Heart left ventricle (tissue), 16 donors: ENCODE data around the gene ACADVL. TPM values are rescaled to one million over a fixed set of nuclear protein-coding genes. Genes with fewer than 3 reads are reported as not detected.

Experiments used
- ATAC-seq, 4 donors: fragments of 200-7000 bp; cut with Tn5 transposase; one replicate each; pipeline ENCODE4 v1.9.1; 2020 to 2022; ENCODE audit warnings: moderate library complexity in 4 of 4, mild to moderate bottlenecking in 3 of 4, moderate number of reproducible peaks in 1 of 4
- DNase-seq, 5 donors: peaks; one replicate each; pipeline ENCODE4 v3.0.0-alpha.2; 2020
- H3K27ac ChIP-seq, 12 donors: fragments of 200-600 bp; sonication (generic) in 4 of 12; one replicate each; pipeline versions ENCODE4 v1.5.0 to v1.8.0; 2016 to 2022; ENCODE audit warnings: mild to moderate bottlenecking in 2 of 12
- H3K27me3 ChIP-seq, 9 donors: fragments of 200-600 bp; sonication (generic) in 2 of 9; one replicate each; pipeline versions ENCODE4 v1.5.1 to v1.8.0; 2016 to 2022; ENCODE audit warnings: mild to moderate bottlenecking in 3 of 9
- H3K36me3 ChIP-seq, 9 donors: fragments of 200-600 bp; sonication (generic) in 2 of 9; one replicate each; pipeline versions ENCODE4 v1.5.0 to v1.8.0; 2018 to 2022; ENCODE audit warnings: mild to moderate bottlenecking in 2 of 9
- H3K4me1 ChIP-seq, 12 donors: fragments of 200-600 bp; sonication (generic) in 4 of 12; one replicate each; pipeline versions ENCODE4 v1.5.0 to v1.8.0; 2016 to 2022; ENCODE audit warnings: mild to moderate bottlenecking in 3 of 12
- H3K4me3 ChIP-seq, 12 donors: fragments of 200-600 bp; sonication (generic) in 4 of 12; one replicate each; pipeline versions ENCODE4 v1.5.0 to v1.8.0; 2017 to 2022; ENCODE audit warnings: mild to moderate bottlenecking in 9 of 12, moderate library complexity in 4 of 12
- H3K9me3 ChIP-seq, 12 donors: fragments of 200-600 bp; sonication (generic) in 4 of 12; one replicate each; pipeline versions ENCODE4 v1.5.0 to v1.8.0; 2016 to 2022; ENCODE audit warnings: mild to moderate bottlenecking in 1 of 12
- CTCF ChIP-seq, 12 donors: fragments of 200-600 bp; sonication (generic) in 4 of 12; IDR thresholded peaks; one replicate each; pipeline versions ENCODE4 v1.5.0 to v1.8.0; 2018 to 2022; ENCODE audit warnings: antibody characterized with exemption in 12 of 12, mild to moderate bottlenecking in 5 of 12
- POLR2A ChIP-seq, 2 donors: fragments of 450-650 bp; IDR thresholded peaks; one replicate each; pipeline ENCODE4 v1.6.1; 2017; ENCODE audit warnings: antibody characterized with exemption in 2 of 2, mild to moderate bottlenecking in 2 of 2, moderate library complexity in 2 of 2
- WGBS, 4 donors: extraction: QIAGEN DNeasy Blood & Tissue Kit in 2 of 4; methylation state at CpG; one replicate each; pipeline versions ENCODE4 v1.1.5 to v1.1.7; 2013 to 2018; 5-methylcytosine and 5-hydroxymethylcytosine counted together
- intact Hi-C, 10 donors: fragments of 100-400 bp; cut with DNase I; formaldehyde crosslinking; loops; one replicate each; pipeline versions ENCODE4 v1.11.1 to v1.14.2; 2022
- polyA plus RNA-seq, 2 donors: library from polyadenylated mRNA; stranded (reverse); fragments of 200-250 nt; gene quantifications; one replicate each; pipeline ENCODE4 v1.2.3, GENCODE V29; 2013
- total RNA-seq, 9 donors: library from RNA; depleted of rRNA in 2 of 9; stranded (reverse); fragments of >200 nt in 2 of 9; fragmentation: NEBNext Ultra II Directional in 3 of 9; extraction: Animal tissue kit (Norgen Biotek cat#: 25700) in 3 of 9; gene quantifications; one replicate each; pipeline versions ENCODE4 v1.1.0 to v1.2.4, GENCODE V29; 2016 to 2023
- donor health status: ischemic (EF 13 %, LVEDD 7.1; RV severe dilation, severe dysfunction).
- donor health status: healthy with polysubstance abuse.
- donor health status: DM: no; HTN: yes; CAD: no.
- donor health status: DM: no; HTN: no; CAD: no.
- donor health status: ischemic (EF 25% LVEDD 6.9; RV normal size, moderate dysfunction).
- donor health status: ischemic (EF 25% LVEDD 5.7; RV mildly dilated, moderate dysfunction).
- donor health status: healthy.
- donor health status: DM: yes; HTN: yes; CAD: no.
- donor health status: ischemic (EF 35%, LVEDD 5.7; RV mildly dilated, moderate dysfunction).
- donor health status: nonischemic (EF 11% LVEDD 7.7; RV severe dilation, severe dysfunction).
- donor health status: DM: yes; HTN: yes; CAD: no.
- donor health status: PGD.
- donor health status: ischemic (EF 29% LVEDD 5.4; RV normal size, mild dysfunction).
- donor health status: nonischemic (EF 23%, LVEDD 6.1; RV moderate dilation, normal function).

Gene ACADVL
- total and polyA plus RNA-seq, 11 donors: 601 to 2,758 (median 1,385) TPM

- WGBS, 4 donors: 87 to 94% (median 89%) methylated on average over 4 of the region's 4 CpGs
- intact Hi-C loops: loop anchor here in 2 of 10 donors (5.0 to 10.0 kb wide), 2 partner anchors 53 to 320 kb away; partner anchors contain the start of genes CD68 (in 1 of the 2) and EIF5A (in 1 of the 2)
- Histone ChIP-seq H3K27me3 (no peaks in the 10 kb centered on the region), H3K4me1 (peaks cover 8 to 29% (median 23%) of the 10 kb centered on the region in 12 donors), H3K4me3 (no peak overlapping the region), H3K27ac (no peak overlapping the region), H3K36me3 (peaks cover 0 to 62% (median 54%) of the 10 kb centered on the region in 9 donors), H3K9me3 (no peaks in the 10 kb centered on the region)
- DNase-seq (no peak), ATAC-seq (no peak)
- TF ChIP-seq CTCF (IDR thresholded peaks at IDR 0.05) (no peak), POLR2A (IDR thresholded peaks at IDR 0.05) (no peak)
Measured at GRCh38 chr17:7254511-7254910, 34.8 kb downstream of the ACADVL start.

GRCh38 chr17:7256766-7257456, 37.2 kb downstream of the ACADVL start:
- intact Hi-C loops: loop anchor here in 2 of 10 donors (5.0 to 10.0 kb wide), 2 partner anchors 45 to 318 kb away; partner anchors contain the start of gene CD68 (in 1 of the 2)
- ATAC-seq (no peak), DNase-seq (no peak)
- Histone ChIP-seq H3K4me3 (no peak overlapping the region), H3K9me3 (no peaks in the 10 kb centered on the region), H3K36me3 (peaks cover 0 to 66% (median 58%) of the 10 kb centered on the region in 9 donors), H3K27me3 (peaks cover 6 to 15% (median 11%) of the 10 kb centered on the region in 9 donors), H3K4me1 (peaks cover 0 to 33% (median 22%) of the 10 kb centered on the region in 12 donors), H3K27ac (no peak overlapping the region)
- 82 to 92% (median 91%) methylated on average over 8 of the region's 8 CpGs for WGBS, 4 donors
- no peak for TF ChIP-seq CTCF (IDR thresholded peaks at IDR 0.05)
- TF ChIP-seq POLR2A (IDR thresholded peaks at IDR 0.05): no peak

GRCh38 chr17:7258731-7259554, 39.2 kb downstream of the ACADVL start:
- peaks cover 18 to 35% (median 30%) of the 10 kb centered on the region in 9 donors for H3K27me3 ChIP-seq
- peaks cover 0 to 37% (median 25%) of the 10 kb centered on the region in 12 donors for H3K4me1 ChIP-seq
- no peak for ATAC-seq
- H3K27ac ChIP-seq: no peak overlapping the region
- peaks cover 0 to 61% (median 56%) of the 10 kb centered on the region in 9 donors for H3K36me3 ChIP-seq
- H3K9me3 ChIP-seq: no peaks in the 10 kb centered on the region
- intact Hi-C loops: loop anchor here in 2 of 10 donors (5.0 to 10.0 kb wide), 2 partner anchors 43 to 316 kb away; partner anchors contain the start of gene CD68 (in 1 of the 2)
- H3K4me3 ChIP-seq: no peak overlapping the region
- WGBS, 4 donors: 83 to 95% (median 90%) methylated on average over 7 of the region's 7 CpGs
- DNase-seq: no peak
- TF ChIP-seq CTCF (IDR thresholded peaks at IDR 0.05) (no peak), POLR2A (IDR thresholded peaks at IDR 0.05) (no peak)

GRCh38 chr17:7259555-7259889, 39.8 kb downstream of the ACADVL start:
- H3K27ac ChIP-seq: no peak overlapping the region
- peaks cover 0 to 55% (median 50%) of the 10 kb centered on the region in 9 donors for H3K36me3 ChIP-seq
- peaks cover 0 to 36% (median 23%) of the 10 kb centered on the region in 12 donors for H3K4me1 ChIP-seq
- ATAC-seq (no peak), DNase-seq (no peak)
- intact Hi-C loops: loop anchor here in 2 of 10 donors (5.0 to 10.0 kb wide), 2 partner anchors 43 to 315 kb away; partner anchors contain the start of gene CD68 (in 1 of the 2)
- H3K27me3 ChIP-seq: peaks cover 18 to 41% (median 36%) of the 10 kb centered on the region in 9 donors
- H3K9me3 ChIP-seq: no peaks in the 10 kb centered on the region
- H3K4me3 ChIP-seq: no peak overlapping the region
- 89 to 95% (median 94%) methylated on average over 6 of the region's 6 CpGs for WGBS, 4 donors
- TF ChIP-seq POLR2A (IDR thresholded peaks at IDR 0.05): no peak
- TF ChIP-seq CTCF (IDR thresholded peaks at IDR 0.05): no peak
